A204.1 (cell line): ENCODE data around the gene VILL.
"Not testable (repeated sequence)": the region's sequence is repeated elsewhere in the genome, so short reads cannot be mapped to it uniquely, and the experiment has no call there.

Source experiments
- FAIRE-seq: peaks from 2 replicates; lab custom pipeline; 2012; peaks lifted over from hg19 to GRCh38; lab: Jason Lieb, UNC

VILL gene

DNA sequence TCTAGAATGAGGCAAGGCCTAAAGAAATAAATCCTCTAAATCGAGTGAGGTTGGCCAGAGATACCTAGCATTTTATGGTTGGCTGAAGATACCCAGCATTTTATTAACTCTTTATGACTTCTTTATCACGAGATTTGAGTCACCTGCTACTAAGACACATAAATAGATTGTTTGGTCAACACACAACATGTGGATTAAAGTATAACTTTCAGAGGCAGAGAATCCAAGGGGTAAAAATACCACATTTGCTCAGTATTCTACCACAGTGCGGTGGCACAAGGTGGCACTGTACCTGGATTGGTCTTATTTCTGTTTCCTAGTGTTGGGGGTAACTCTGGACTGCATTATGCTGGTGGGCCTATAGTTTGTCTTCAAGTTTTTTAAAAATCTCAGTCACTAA lies 27.0 kb upstream of the VILL start:
- no peak for FAIRE-seq

- no peak for FAIRE-seq
These were observed 26.4 kb upstream of the VILL start for GRCh38 chr3:37964146-37964545.

- no peak for FAIRE-seq
These were observed 25.9 kb upstream of the VILL start for GRCh38 chr3:37964716-37965115.

DNA sequence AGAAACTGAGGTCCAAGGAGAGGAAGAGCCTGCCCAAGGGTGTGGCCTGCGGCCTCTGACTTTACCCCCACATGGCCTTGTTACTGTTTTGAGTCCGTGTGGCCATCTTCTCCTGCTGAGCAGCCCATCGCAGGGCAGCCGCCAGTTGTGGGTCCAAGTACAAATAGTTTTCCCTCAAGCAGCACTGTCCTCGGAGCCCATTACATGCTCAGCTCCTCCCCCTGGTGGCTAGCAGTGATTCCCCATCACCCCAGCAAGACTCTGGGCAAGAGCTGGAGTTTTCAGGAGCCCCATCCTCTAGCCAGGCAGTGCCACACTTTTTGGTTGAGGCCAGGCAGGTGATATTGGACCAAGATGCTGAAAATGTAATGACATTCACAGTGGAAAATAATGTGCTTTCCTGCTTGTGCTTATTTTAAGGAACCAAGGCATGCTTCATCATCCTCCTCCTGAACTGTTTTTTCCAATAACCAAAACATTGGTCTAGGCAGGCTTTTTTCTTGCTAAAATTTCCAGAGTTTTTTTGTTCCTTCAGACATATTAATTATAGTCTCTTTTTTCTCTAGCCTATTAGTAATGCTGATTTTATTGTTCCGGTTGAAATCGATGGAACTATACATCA lies 23.2 kb upstream of the VILL start:
- no peak for FAIRE-seq

DNA sequence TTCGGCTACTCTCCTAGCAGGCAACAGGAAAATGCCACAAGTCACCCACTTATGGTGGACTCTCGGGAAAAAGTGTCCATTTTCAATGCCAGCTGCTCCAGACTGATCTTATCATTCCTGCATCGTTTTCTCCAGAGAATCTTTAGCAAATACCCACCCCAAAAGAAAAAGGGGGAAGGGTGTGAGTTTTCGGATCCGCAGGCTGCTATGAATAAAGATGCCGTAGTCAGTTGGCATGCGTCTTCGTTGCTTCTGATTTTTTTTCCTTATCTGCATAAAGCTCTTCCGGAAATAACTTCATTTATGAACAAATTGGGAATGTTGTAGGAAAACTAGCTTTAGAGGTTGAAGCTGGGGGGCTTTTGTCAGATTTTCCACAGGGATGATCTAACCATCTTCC lies 22.4 kb upstream of the VILL start:
- no peak for FAIRE-seq

GRCh38 chr3:37968813-37969595 lies 21.6 kb upstream of the VILL start:
- no peak for FAIRE-seq

DNA sequence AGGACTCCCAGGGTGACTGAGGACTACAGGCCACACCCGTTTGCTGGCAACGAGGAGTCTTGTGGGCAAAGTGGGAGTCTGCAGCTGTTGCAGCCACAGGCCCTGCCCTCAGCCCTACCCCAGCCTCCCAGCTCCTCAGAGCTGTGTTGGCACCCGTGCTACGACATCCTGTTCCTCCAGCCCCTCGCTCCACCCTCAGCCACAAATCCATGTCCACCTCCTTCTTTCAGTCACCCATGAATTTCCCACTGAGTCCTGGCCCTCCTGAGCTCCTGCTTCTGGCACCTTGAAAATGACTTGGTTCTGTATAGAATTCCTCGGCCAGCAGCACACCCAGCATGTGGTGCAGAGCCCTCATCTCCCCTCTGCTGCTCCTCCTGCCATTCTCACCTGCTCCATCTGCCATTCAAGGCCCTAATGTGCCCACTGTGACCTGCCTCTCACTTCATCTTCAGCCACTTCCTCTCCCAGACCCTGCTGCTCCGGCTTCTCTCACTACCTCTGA lies 20.9 kb upstream of the VILL start:
- no peak for FAIRE-seq

- no peak for FAIRE-seq
These were observed 19.8 kb upstream of the VILL start for GRCh38 chr3:37970802-37971201.

- FAIRE-seq = no peak
These were observed 19.1 kb upstream of the VILL start for GRCh38 chr3:37971467-37971866.

GRCh38 chr3:37972056-37972455 lies 18.5 kb upstream of the VILL start:
- FAIRE-seq = not testable (repeated sequence)

- FAIRE-seq = no peak
These were observed 17.1 kb upstream of the VILL start for GRCh38 chr3:37973246-37974054.

DNA sequence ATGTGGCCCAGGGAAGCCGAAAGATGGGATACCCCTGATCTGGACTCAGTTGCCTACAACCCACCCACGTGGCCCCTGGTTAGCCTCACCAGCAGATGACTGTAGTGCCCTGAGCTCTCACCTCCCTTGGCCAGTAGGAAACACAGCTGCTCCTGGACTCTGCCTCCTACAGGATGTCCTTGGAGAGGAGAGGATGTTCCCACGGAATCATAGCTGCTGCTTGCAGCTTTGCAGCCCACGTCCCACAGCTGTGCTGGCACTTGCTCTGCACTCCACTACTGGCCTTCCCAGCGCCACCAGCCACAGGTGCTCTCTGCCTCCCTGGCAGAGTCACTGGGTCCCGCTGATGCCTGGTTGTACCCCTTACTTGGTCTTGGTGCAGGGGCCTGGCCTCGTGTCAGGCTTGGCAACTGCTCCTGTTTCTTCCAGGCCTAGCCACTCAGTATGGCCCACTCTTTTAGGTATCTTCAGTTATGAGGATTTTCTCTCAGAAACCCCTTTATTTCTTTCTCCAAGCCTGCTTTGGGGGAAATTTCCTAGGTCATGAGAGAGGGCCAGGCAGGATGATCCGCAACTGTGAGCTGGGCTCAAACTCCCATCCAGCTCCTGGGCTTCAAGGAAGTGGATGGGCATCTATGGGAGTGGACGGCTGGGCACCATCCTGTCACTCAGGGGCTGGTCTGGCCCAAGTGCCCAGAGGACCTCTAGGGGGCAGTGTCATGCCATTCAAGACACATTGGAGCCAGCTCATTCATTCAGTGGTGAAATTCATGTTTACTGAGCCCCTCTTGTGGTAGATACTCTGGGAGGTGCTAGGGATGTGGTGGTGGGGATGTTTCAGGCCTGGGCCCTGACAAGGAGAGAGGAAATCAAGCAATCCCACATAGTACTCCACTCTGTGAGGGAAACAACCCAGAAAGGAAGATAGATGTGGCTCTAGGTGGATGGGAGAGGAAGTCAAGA lies 16.2 kb upstream of the VILL start:
- no peak for FAIRE-seq

- FAIRE-seq = no peak
These were observed 10.8 kb upstream of the VILL start for GRCh38 chr3:37979541-37980461.

DNA sequence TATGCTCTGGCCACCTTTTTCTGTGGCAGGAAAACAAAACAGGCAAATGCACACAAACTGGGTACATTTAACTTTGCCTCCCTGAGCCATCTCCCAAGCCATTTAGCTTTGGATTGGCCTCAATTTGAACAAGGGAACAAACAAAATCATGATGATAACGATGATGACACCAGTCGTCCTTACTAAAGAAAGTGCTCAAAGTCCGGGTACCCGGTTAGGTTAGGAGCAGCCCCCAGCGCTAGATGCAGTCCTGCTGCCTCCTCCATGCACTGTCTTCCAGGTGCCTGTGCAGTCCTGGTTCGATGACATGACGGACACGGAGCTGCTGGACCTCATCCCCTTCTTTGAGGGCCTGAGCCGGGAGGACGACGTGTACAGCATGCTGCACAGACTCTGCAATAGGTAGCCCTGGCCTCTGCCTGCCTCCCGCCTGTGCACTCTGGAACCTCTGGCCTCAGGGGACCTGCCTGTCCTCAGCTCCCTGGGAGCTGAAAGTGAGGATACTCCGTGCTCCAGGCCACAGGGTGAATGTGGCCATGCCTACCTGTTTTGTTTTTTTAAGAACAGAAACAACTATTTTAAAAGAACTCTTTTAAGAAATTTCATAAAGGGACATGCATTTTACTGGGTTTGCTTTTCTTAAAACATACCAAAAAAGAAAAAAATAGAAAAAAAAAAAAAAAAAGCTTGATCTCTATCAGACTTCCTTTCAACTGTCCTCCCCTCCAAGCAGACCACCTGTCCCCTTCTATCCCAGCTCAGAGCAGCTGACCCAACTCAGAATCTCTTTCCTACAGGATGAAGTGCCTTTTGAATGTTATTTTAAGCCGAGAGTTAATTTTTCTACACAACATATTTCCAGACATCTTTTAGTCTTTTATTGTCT lies 9.9 kb upstream of the VILL start:
- no peak for FAIRE-seq

- no peak for FAIRE-seq
These were observed 9.3 kb upstream of the VILL start for GRCh38 chr3:37981348-37981664.

GRCh38 chr3:37982331-37982730 lies 8.3 kb upstream of the VILL start:
- no peak for FAIRE-seq

- no peak for FAIRE-seq
These were observed 6.5 kb upstream of the VILL start for GRCh38 chr3:37984051-37984450.

DNA sequence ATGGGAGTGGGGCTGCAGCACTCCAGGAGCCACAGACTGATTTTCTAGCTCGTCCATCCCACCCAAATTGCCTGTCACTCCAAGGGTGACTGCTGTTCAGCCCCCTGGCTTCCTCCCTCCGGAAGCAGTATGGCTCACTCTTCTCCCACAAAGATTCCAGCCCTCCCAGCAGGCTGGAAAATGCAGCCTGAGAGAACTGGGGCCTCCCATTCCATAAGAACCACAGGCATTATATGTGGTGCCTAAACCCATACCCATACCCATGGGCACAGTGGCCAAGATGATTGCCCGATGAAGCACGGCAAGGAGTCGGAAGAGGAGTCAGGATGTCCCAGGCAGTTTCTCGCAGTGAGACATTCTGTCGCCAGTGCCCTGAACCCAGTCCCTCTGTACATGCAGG lies 6.0 kb upstream of the VILL start:
- no peak for FAIRE-seq

GRCh38 chr3:37985637-37986320 lies 4.8 kb upstream of the VILL start:
- no peak for FAIRE-seq
